Measurements from ENCODE around the gene LYST. TPM values are rescaled to one million over a fixed set of nuclear protein-coding genes. Genes with fewer than 3 reads are reported as not detected.

The LYST gene
- total RNA-seq, 1 donor: 88.9 TPM

GRCh38 chr1:235775246-235775860 is 91.4 kb downstream of the LYST start:
- DNase-seq (ENCODE audit: low read depth): no peak
- TF ChIP-seq, protein P1, sequence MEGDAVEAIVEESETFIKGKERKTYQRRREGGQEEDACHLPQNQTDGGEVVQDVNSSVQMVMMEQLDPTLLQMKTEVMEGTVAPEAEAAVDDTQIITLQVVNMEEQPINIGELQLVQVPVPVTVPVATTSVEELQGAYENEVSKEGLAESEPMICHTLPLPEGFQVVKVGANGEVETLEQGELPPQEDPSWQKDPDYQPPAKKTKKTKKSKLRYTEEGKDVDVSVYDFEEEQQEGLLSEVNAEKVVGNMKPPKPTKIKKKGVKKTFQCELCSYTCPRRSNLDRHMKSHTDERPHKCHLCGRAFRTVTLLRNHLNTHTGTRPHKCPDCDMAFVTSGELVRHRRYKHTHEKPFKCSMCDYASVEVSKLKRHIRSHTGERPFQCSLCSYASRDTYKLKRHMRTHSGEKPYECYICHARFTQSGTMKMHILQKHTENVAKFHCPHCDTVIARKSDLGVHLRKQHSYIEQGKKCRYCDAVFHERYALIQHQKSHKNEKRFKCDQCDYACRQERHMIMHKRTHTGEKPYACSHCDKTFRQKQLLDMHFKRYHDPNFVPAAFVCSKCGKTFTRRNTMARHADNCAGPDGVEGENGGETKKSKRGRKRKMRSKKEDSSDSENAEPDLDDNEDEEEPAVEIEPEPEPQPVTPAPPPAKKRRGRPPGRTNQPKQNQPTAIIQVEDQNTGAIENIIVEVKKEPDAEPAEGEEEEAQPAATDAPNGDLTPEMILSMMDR (IDR thresholded peaks at IDR 0.05; ENCODE audit: insufficient read depth, low read depth, low read length): no peak
- no peak overlapping the region for H3K4me3 ChIP-seq (ENCODE audit: low read depth, low read length)

- no peak for DNase-seq (ENCODE audit: low read depth)
- TF ChIP-seq, protein P1 (IDR thresholded peaks at IDR 0.05; ENCODE audit: insufficient read depth, low read depth, low read length): no peak
- no peak overlapping the region for H3K4me3 ChIP-seq (ENCODE audit: low read depth, low read length)
Measured at GRCh38 chr1:235767795-235768194, 98.9 kb downstream of the LYST start.

- no peak for DNase-seq (ENCODE audit: low read depth)
- no peak overlapping the region for H3K4me3 ChIP-seq (ENCODE audit: low read depth, low read length)
- TF ChIP-seq, protein P1 (IDR thresholded peaks at IDR 0.05; ENCODE audit: insufficient read depth, low read depth, low read length): no peak
Measured at GRCh38 chr1:235766794-235767285, 99.9 kb downstream of the LYST start.

DNA sequence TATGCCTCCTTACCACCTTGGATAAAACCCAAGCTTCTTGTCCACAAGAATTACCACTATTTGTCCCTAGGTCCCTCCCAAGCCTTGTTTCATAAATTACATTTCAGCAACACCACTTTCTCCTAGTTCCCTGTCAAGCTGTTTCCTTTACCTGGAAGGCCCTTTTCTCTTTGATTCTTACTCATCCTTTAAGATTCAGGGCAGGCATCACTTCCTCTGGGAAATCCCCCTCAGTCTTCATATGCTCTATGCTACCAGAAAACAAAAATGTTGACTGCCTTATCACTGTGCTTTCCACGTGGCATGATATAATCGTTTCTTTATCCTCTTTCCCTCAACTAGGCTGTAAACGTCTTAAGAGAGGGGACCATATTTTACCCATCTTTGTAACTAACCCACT is 102.7 kb downstream of the LYST start:
- H3K4me3 ChIP-seq (ENCODE audit: low read depth, low read length): no peak overlapping the region
- TF ChIP-seq, protein P1 (IDR thresholded peaks at IDR 0.05; ENCODE audit: insufficient read depth, low read depth, low read length): no peak
- DNase-seq (ENCODE audit: low read depth): no peak

- H3K4me3 ChIP-seq (ENCODE audit: low read depth, low read length): no peak overlapping the region
- TF ChIP-seq, protein P1 (IDR thresholded peaks at IDR 0.05; ENCODE audit: insufficient read depth, low read depth, low read length): no peak
- DNase-seq (ENCODE audit: low read depth): no peak
Measured at GRCh38 chr1:235759336-235759735, 107.4 kb downstream of the LYST start.

GRCh38 chr1:235758931-235759330 is 107.8 kb downstream of the LYST start:
- no peak overlapping the region for H3K4me3 ChIP-seq (ENCODE audit: low read depth, low read length)
- TF ChIP-seq, protein P1 (IDR thresholded peaks at IDR 0.05; ENCODE audit: insufficient read depth, low read depth, low read length): no peak
- DNase-seq (ENCODE audit: low read depth): peak; percentile 34

All from fibroblast of villous mesenchyme (primary cell).